Heart right ventricle (tissue), 16 donors: Measurements from ENCODE around the gene BPIFB4. TPM values are rescaled to one million over a fixed set of nuclear protein-coding genes. Genes with fewer than 3 reads are reported as not detected.
"Not testable (repeated sequence)": the region's sequence is repeated elsewhere in the genome, so short reads cannot be mapped to it uniquely, and the experiment has no call there.

Source experiments
- ATAC-seq, 8 donors: fragments of 200-7000 bp; cut with Tn5 transposase; one replicate each; pipeline ENCODE4 v1.9.1; 2020; ENCODE audit warnings: mild to moderate bottlenecking in 8 of 8, moderate library complexity in 8 of 8, moderate number of reproducible peaks in 1 of 8
- DNase-seq, 2 donors: peaks; one replicate each; pipeline ENCODE4 v3.0.0-alpha.2; 2020
- H3K27ac ChIP-seq, 10 donors: fragments of 200-600 bp; sonication (generic) in 2 of 10; one replicate each; pipeline versions ENCODE4 v1.5.0 to v1.8.0; 2020 to 2022; ENCODE audit warnings: mild to moderate bottlenecking in 3 of 10
- H3K27me3 ChIP-seq, 7 donors: fragments of 200-600 bp; one replicate each; pipeline ENCODE4 v1.8.0; 2021 to 2022; ENCODE audit warnings: mild to moderate bottlenecking in 2 of 7
- H3K36me3 ChIP-seq, 9 donors: fragments of 200-600 bp; sonication (generic) in 1 of 9; one replicate each; pipeline versions ENCODE4 v1.5.0 to v1.8.0; 2020 to 2022; ENCODE audit warnings: mild to moderate bottlenecking in 2 of 9
- H3K4me1 ChIP-seq, 9 donors: fragments of 200-600 bp; sonication (generic) in 1 of 9; one replicate each; pipeline versions ENCODE4 v1.5.0 to v1.8.0; 2020 to 2022; ENCODE audit warnings: mild to moderate bottlenecking in 4 of 9
- H3K4me3 ChIP-seq, 10 donors: fragments of 200-600 bp; sonication (generic) in 2 of 10; one replicate each; pipeline versions ENCODE4 v1.5.0 to v1.8.0; 2020 to 2022; ENCODE audit warnings: mild to moderate bottlenecking in 7 of 10, moderate library complexity in 2 of 10
- H3K9me3 ChIP-seq, 11 donors: fragments of 200-600 bp in 10 of 11; sonication (generic) in 2 of 11; one replicate each; pipeline versions ENCODE4 v1.5.0 to v1.8.0; 2013 to 2022; ENCODE audit warnings: mild to moderate bottlenecking in 2 of 11, control low read depth in 1 of 11, moderate library complexity in 1 of 11
- CTCF ChIP-seq, 9 donors: fragments of 200-600 bp; sonication (generic) in 2 of 9; IDR thresholded peaks; one replicate each; pipeline versions ENCODE4 v1.5.0 to v1.8.0; 2021 to 2022; ENCODE audit warnings: antibody characterized with exemption in 9 of 9, mild to moderate bottlenecking in 5 of 9, moderate library complexity in 1 of 9
- WGBS, 2 donors: extraction: QIAGEN DNeasy Blood & Tissue Kit; methylation state at CpG; one replicate each; pipeline ENCODE4 v1.1.7; 2013; ENCODE audit warnings: inconsistent platforms in 1 of 2; 5-methylcytosine and 5-hydroxymethylcytosine counted together
- intact Hi-C, 10 donors: fragments of 100-400 bp; cut with DNase I; formaldehyde crosslinking; loops; one replicate each; pipeline versions ENCODE4 v1.11.1 to v1.14.2; 2022
- polyA plus RNA-seq, 2 donors: library from polyadenylated mRNA; stranded (reverse); fragments of 200-250 nt; gene quantifications; one replicate each; pipeline ENCODE4 v1.2.3, GENCODE V29; 2013
- total RNA-seq, 10 donors: library from RNA; stranded (reverse); fragmentation: NEBNext Ultra II Directional in 3 of 10; extraction: Animal tissue kit (Norgen Biotek cat#: 25700) in 3 of 10; gene quantifications; one replicate each; pipeline versions ENCODE4 v1.2.1 to v1.2.4, GENCODE V29; 2021 to 2023
- donor health status: Arrhythmogenic right ventricular cardiomyopathy.
- donor health status: ischemic (EF 13 %, LVEDD 7.1; RV severe dilation, severe dysfunction).
- donor health status: healthy with polysubstance abuse.
- donor health status: DM: no; HTN: yes; CAD: no.
- donor health status: DM: no; HTN: no; CAD: no.
- donor health status: ischemic (EF 25% LVEDD 6.9; RV normal size, moderate dysfunction).
- donor health status: ischemic (EF 25% LVEDD 5.7; RV mildly dilated, moderate dysfunction).
- donor health status: healthy.
- donor health status: DM: yes; HTN: yes; CAD: no.
- donor health status: Ischemic cardiomyopathy.
- donor health status: ischemic (EF 35%, LVEDD 5.7; RV mildly dilated, moderate dysfunction).
- donor health status: nonischemic (EF 11% LVEDD 7.7; RV severe dilation, severe dysfunction).
- donor health status: DM: yes; HTN: yes; CAD: no.
- donor health status: PGD.
- donor health status: ischemic (EF 29% LVEDD 5.4; RV normal size, mild dysfunction).
- donor health status: nonischemic (EF 23%, LVEDD 6.1; RV moderate dilation, normal function).

BPIFB4 gene
- total and polyA plus RNA-seq, 12 donors, result not detected

- 84 to 85% methylated on average over 8 of the region's 8 CpGs for WGBS, 2 donors
- TF ChIP-seq CTCF (IDR thresholded peaks at IDR 0.05), result no peak
Observed at GRCh38 chr20:33110147-33110825, 30.8 kb downstream of the BPIFB4 start.

GRCh38 chr20:33111306-33111705 lies 31.9 kb downstream of the BPIFB4 start:
- peaks cover 0 to 6% (median 0%) of the 10 kb centered on the region in 7 donors for H3K27me3 ChIP-seq
- H3K9me3 ChIP-seq, result no peaks in the 10 kb centered on the region
- no peak overlapping the region for H3K4me3 ChIP-seq
- H3K36me3 ChIP-seq, result no peaks in the 10 kb centered on the region
- 91 to 92% methylated on average over 5 of the region's 5 CpGs for WGBS, 2 donors
- ATAC-seq, result no peak
- no peak for TF ChIP-seq CTCF (IDR thresholded peaks at IDR 0.05)
- H3K4me1 ChIP-seq, result no peaks in the 10 kb centered on the region
- H3K27ac ChIP-seq, result no peak overlapping the region
- DNase-seq, result no peak
- intact Hi-C loops, result no loop called here

More at GRCh38 chr20:33110147-33110825, 30.8 kb downstream of the BPIFB4 start:
- Histone ChIP-seq H3K4me3 (no peak overlapping the region), H3K27me3 (peaks cover 0 to 10% (median 0%) of the 10 kb centered on the region in 7 donors), H3K4me1 (peaks cover 0 to 6% (median 0%) of the 10 kb centered on the region in 9 donors), H3K36me3 (no peaks in the 10 kb centered on the region), H3K27ac (no peak overlapping the region), H3K9me3 (no peaks in the 10 kb centered on the region)
- intact Hi-C loops, result no loop called here
- ATAC-seq (no peak), DNase-seq (no peak)

GRCh38 chr20:33112547-33113386 lies 33.3 kb downstream of the BPIFB4 start:
- ATAC-seq (no peak), DNase-seq (no peak)
- H3K27me3 ChIP-seq, result peaks cover 0 to 6% (median 0%) of the 10 kb centered on the region in 7 donors
- intact Hi-C loops, result no loop called here
- no peaks in the 10 kb centered on the region for H3K9me3 ChIP-seq
- 79 to 82% methylated on average over 7 of the region's 7 CpGs for WGBS, 2 donors
- H3K4me1 ChIP-seq, result no peaks in the 10 kb centered on the region
- no peak overlapping the region for H3K4me3 ChIP-seq
- no peaks in the 10 kb centered on the region for H3K36me3 ChIP-seq
- no peak overlapping the region for H3K27ac ChIP-seq
- no peak for TF ChIP-seq CTCF (IDR thresholded peaks at IDR 0.05)

- Histone ChIP-seq H3K4me1 (no peaks in the 10 kb centered on the region), H3K4me3 (no peak overlapping the region), H3K36me3 (no peaks in the 10 kb centered on the region), H3K27me3 (peaks cover 0 to 6% (median 0%) of the 10 kb centered on the region in 7 donors), H3K9me3 (no peaks in the 10 kb centered on the region), H3K27ac (no peak overlapping the region)
- no peak for TF ChIP-seq CTCF (IDR thresholded peaks at IDR 0.05)
- DNase-seq (no peak), ATAC-seq (no peak)
- intact Hi-C loops, result no loop called here
- 72 to 91% methylated on average over 6 of the region's 6 CpGs for WGBS, 2 donors
Observed at GRCh38 chr20:33113387-33113908, 34.0 kb downstream of the BPIFB4 start.

GRCh38 chr20:33115501-33115900 lies 36.1 kb downstream of the BPIFB4 start:
- DNase-seq, H3K36me3 ChIP-seq, intact Hi-C loops, H3K4me1 ChIP-seq, H3K4me3 ChIP-seq, H3K27me3 ChIP-seq, H3K27ac ChIP-seq, H3K9me3 ChIP-seq, ATAC-seq: not testable (repeated sequence)
- 95 to 96% methylated on average over 22 to 33 of the region's 34 CpGs for WGBS, 2 donors
